SK-N-SH (cell line): ENCODE results near the gene CAMK2N1. TPM values are rescaled to one million over a fixed set of nuclear protein-coding genes. Genes with fewer than 3 reads are reported as not detected.

Experiments used
- CTCF ChIA-PET: fragments of 300-600, 350-600 bp; formaldehyde crosslinking; extraction: SDS; loops from one replicate; lab custom pipeline; 2021; lab: Yijun Ruan, JAX
- POLR2A ChIA-PET: fragments of 350-600 bp; sonication (Branson Sonifier 250); formaldehyde crosslinking; extraction: SDS; loops from one replicate; lab custom pipeline; 2020; ENCODE audit warnings: antibody characterized with exemption, inconsistent platforms; lab: Yijun Ruan, JAX
- DNase-seq: peaks from one replicate; pipeline ENCODE4 v3.0.0; 2012
- H2AFZ ChIP-seq: fragments of 200-600 bp; sonication (generic); 2 replicates; pipeline ENCODE4 v1.8.1; 2016; ENCODE audit warnings: antibody characterized with exemption, mild to moderate bottlenecking, low read depth
- H3F3A ChIP-seq: fragments of 200-600 bp; sonication (generic); replicated peaks from 2 replicates; pipeline ENCODE3; 2016; ENCODE audit warnings: antibody characterized with exemption, mild to moderate bottlenecking; ENCODE audit not compliant: insufficient read depth
- H3K27ac ChIP-seq, 2 experiments: fragments of 200-500 bp in 1 of 2; fragments of 200-600 bp in 1 of 2; sonication (Bioruptor generic) in 1 of 2; sonication (generic), shearing (Covaris generic) in 1 of 2; 2 replicates each; pipeline versions ENCODE4 v1.5.1 to v1.6.1; 2014 to 2016; ENCODE audit warnings: low read depth in 2 of 2, inconsistent platforms in 1 of 2, low read length in 1 of 2, mild to moderate bottlenecking in 1 of 2, mixed read lengths in 1 of 2
- H3K27me3 ChIP-seq: fragments of 200-600 bp; sonication (generic), shearing (Covaris generic); 2 replicates; pipeline ENCODE4 v1.6.1; 2016; ENCODE audit warnings: mixed run types; ENCODE audit not compliant: insufficient read depth
- H3K36me3 ChIP-seq, 2 experiments: fragments of 200-500 bp in 1 of 2; fragments of 200-600 bp in 1 of 2; sonication (Bioruptor generic) in 1 of 2; sonication (generic) in 1 of 2; replicated peaks in 1 of 2; 2 replicates each; pipeline versions ENCODE3 to v1.5.1; 2014 to 2016; ENCODE audit warnings: low read length in 1 of 2, mild to moderate bottlenecking in 1 of 2; ENCODE audit not compliant: insufficient read depth in 2 of 2, control insufficient read depth in 1 of 2
- H3K4me1 ChIP-seq, 2 experiments: fragments of 200-500 bp in 1 of 2; fragments of 200-600 bp in 1 of 2; sonication (Bioruptor generic) in 1 of 2; sonication (generic), shearing (Covaris generic) in 1 of 2; 2 replicates each; pipeline versions ENCODE4 v1.5.1 to v1.6.1; 2014 to 2016; ENCODE audit warnings: low read depth in 1 of 2, low read length in 1 of 2, mixed run types in 1 of 2; ENCODE audit not compliant: insufficient read depth in 2 of 2, control insufficient read depth in 1 of 2
- H3K4me2 ChIP-seq: fragments of 200-600 bp; sonication (generic), shearing (Covaris generic); 2 replicates; pipeline ENCODE4 v1.6.1; 2017; ENCODE audit warnings: mixed run types
- H3K4me3 ChIP-seq, 2 experiments: fragments of 200-500 bp in 1 of 2; fragments of 200-600 bp in 1 of 2; sonication (Bioruptor generic) in 1 of 2; sonication (generic), shearing (Covaris generic) in 1 of 2; 2 replicates each; pipeline versions ENCODE4 v1.5.1 to v1.8.1; 2014 to 2016; ENCODE audit warnings: low read depth in 2 of 2, inconsistent platforms in 1 of 2, low read length in 1 of 2, mild to moderate bottlenecking in 1 of 2, mixed read lengths in 1 of 2, moderate library complexity in 1 of 2
- H3K79me2 ChIP-seq: fragments of 200-600 bp; sonication (generic); 2 replicates; pipeline ENCODE4 v1.8.1; 2017; ENCODE audit warnings: mild to moderate bottlenecking; ENCODE audit not compliant: insufficient read depth
- H3K9ac ChIP-seq: fragments of 200-600 bp; sonication (generic); 2 replicates; pipeline ENCODE4 v1.6.1; 2017; ENCODE audit warnings: mixed run types
- H3K9me2 ChIP-seq: fragments of 200-600 bp; sonication (generic); 2 replicates; pipeline ENCODE4 v1.6.1; 2017; ENCODE audit warnings: mixed run types
- H3K9me3 ChIP-seq: fragments of 200-600 bp; sonication (generic); 2 replicates; pipeline ENCODE4 v1.6.1; 2017; ENCODE audit warnings: mixed run types, mild to moderate bottlenecking, moderate library complexity
- H4K20me1 ChIP-seq: fragments of 200-600 bp; sonication (generic); 2 replicates; pipeline ENCODE4 v1.6.1; 2017; ENCODE audit warnings: mild to moderate bottlenecking, mixed run types; ENCODE audit not compliant: insufficient read depth
- CHD2 ChIP-seq: fragments of 150-350 bp; IDR thresholded peaks from 2 replicates; pipeline ENCODE4 v1.6.1; 2018; ENCODE audit warnings: low read length; ENCODE audit not compliant: partially characterized antibody
- RAD21 ChIP-seq: IDR thresholded peaks from 2 replicates; pipeline ENCODE4 v1.6.1; 2012; ENCODE audit warnings: mild to moderate bottlenecking, low read length
- SMC3 ChIP-seq: IDR thresholded peaks from 2 replicates; pipeline ENCODE4 v1.6.1; 2012; ENCODE audit warnings: low read depth, low read length, improper control_type of control experiment
- TAF1 ChIP-seq: IDR thresholded peaks from 2 replicates; pipeline ENCODE4 v1.6.1; 2012; ENCODE audit warnings: low read depth, mild to moderate bottlenecking, low read length, moderate library complexity, borderline replicate concordance
- TCF12 ChIP-seq: IDR thresholded peaks from 2 replicates; pipeline ENCODE4 v1.4.0; 2012
- WGBS: methylation state at CpG from one replicate; pipeline ENCODE4 v1.1.6; 2017; ENCODE audit warnings: low lambda C conversion rate; 5-methylcytosine and 5-hydroxymethylcytosine counted together
- polyA plus RNA-seq, 3 experiments: library from polyadenylated mRNA; depleted of rRNA; stranded (reverse); fragments of >200 nt; gene quantifications; 2 replicates each; pipeline ENCODE4 v1.2.3, GENCODE V29; 2012

CAMK2N1 gene
- polyA plus RNA-seq, 1 of the 3 experiments (the other 2 are of a cell fraction) = 5.3 TPM

- 13% methylated on average over 12 of the region's 51 CpGs for WGBS
- peaks cover 0 to 17% of the 10 kb centered on the region in 2 experiments; a peak in 2 of 4 replicates for H3K4me1 ChIP-seq
- DNase-seq = peak; percentile 89
- H3F3A ChIP-seq = no peaks in the 10 kb centered on the region
- H2AFZ ChIP-seq = peak overlapping the region; percentile 70; the same call in 1 of the 2 replicates
- H3K4me3 ChIP-seq = peak overlapping the region; percentile 65 to 68
- 0 out of 2 replicates have a peak, but pooled peaks cover 3% of the 10 kb centered on the region for H3K27me3 ChIP-seq
- H3K9ac ChIP-seq = peak overlapping the region; percentile 76
- H4K20me1 ChIP-seq = no peaks in the 10 kb centered on the region
- H3K9me3 ChIP-seq = no peaks in the 10 kb centered on the region
- ChIA-PET CTCF (interaction anchor here (1.1 to 14.4 kb wide), 10 partner anchors 8 to 335 kb away, joined by 3 to 286 read pairs (median 20); no protein-coding TSS in a partner anchor), POLR2A (interaction anchor here (0.7 to 1.5 kb wide), 6 partner anchors 8 to 512 kb away, joined by 3 to 5 read pairs (median 4); no protein-coding TSS in a partner anchor)
- H3K27ac ChIP-seq = peak overlapping the region; percentile 56 to 88; a peak in 3 of 4 replicates
- H3K36me3 ChIP-seq = no peaks in the 10 kb centered on the region
- TF ChIP-seq TCF12 (no peak), CHD2 (peak; percentile 68)
- H3K4me2 ChIP-seq = peak overlapping the region; percentile 93
- peaks cover 8% of the 10 kb centered on the region; the same call in 1 of the 2 replicates for H3K79me2 ChIP-seq
- H3K9me2 ChIP-seq = no peaks in the 10 kb centered on the region
These were observed 636 bp upstream of the CAMK2N1 start for GRCh38 chr1:20486457-20487235.

DNA sequence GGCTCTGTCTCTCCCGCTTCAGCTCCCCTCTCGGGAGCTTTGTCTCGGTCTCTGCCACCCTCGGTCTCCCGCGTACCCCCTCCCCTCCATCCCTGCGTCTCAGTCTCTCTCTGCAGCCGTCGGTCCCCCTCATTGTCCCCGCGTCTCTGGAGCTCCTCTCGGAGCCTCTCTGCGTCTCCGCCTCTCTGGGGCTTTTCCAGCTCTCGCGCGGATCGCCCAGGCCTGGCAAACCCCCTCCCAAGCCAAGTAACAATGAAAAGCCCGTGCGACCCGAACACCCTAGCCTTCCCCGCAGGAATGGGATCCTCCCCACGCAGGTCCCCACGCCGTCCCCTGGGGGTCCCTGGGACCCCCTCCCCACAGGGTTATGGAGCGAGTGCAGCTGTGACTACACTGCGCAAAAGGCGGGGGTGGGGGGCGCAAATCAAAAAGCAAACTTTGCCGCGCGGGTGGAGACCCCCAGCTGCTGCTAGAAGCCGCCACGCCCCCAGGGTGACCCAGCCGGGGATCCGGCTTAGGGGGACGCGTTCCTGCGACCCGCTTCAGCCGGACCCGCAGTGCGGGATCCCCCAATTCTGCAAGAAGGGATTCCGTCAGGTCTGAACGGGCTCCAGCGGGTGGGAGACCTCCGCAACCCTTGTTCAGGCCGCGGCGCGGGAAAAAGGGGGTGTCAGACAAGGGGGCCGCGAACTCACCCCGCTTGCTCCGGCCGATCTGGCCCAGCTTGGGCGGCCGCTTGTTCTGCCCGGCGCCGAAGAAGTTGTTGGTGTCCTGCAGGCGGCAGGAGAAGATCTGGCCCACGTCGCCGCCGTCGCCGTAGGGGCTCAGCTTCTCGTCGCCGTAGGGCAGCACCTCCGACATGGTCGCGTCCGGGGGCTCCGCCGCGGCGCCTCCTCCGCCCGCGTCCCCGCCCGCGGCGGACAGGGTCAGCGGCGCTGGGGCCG lies 1.2 kb downstream of the CAMK2N1 start:
- ChIA-PET CTCF (interaction anchor here (0.9 to 14.4 kb wide), 19 partner anchors 9 to 272 kb away, joined by 3 to 286 read pairs (median 5); no protein-coding TSS in a partner anchor), POLR2A (interaction anchor here (0.6 to 2.6 kb wide), 8 partner anchors 8 to 1294 kb away, joined by 3 to 14 read pairs (median 4); partner anchors contain the start of gene MUL1)
- Histone ChIP-seq H3F3A (no peaks in the 10 kb centered on the region), H3K9ac (peak overlapping the region; percentile 63), H3K79me2 (peaks cover 8% of the 10 kb centered on the region; the same call in 1 of the 2 replicates), H3K9me3 (no peaks in the 10 kb centered on the region), H3K9me2 (no peaks in the 10 kb centered on the region), H2AFZ (peak overlapping the region; percentile 76; the same call in 1 of the 2 replicates), H4K20me1 (no peaks in the 10 kb centered on the region), H3K4me2 (peak overlapping the region; percentile 99), H3K4me3 (peak overlapping the region; percentile 68 to 74), H3K4me1 (peaks cover 0 to 35% of the 10 kb centered on the region in 2 experiments; a peak in 2 of 4 replicates), H3K27ac (peak overlapping the region in 1 of 2 experiments; percentile 88; a peak in 2 of 4 replicates), H3K27me3 (0 out of 2 replicates have a peak, but pooled peaks cover 3% of the 10 kb centered on the region), H3K36me3 (no peaks in the 10 kb centered on the region)
- DNase-seq = peak; percentile 72
- WGBS = under 1% methylated on average over 34 of the region's 89 CpGs
- 0 out of 2 replicates have a peak, but pooled peaks have one; percentile 3 for TF ChIP-seq RAD21
- peak; percentile 82 for TF ChIP-seq CHD2
- TF ChIP-seq TAF1 = no peak
- no peak for TF ChIP-seq SMC3
